Measurements from ENCODE around the gene SIRPB2.

DNA sequence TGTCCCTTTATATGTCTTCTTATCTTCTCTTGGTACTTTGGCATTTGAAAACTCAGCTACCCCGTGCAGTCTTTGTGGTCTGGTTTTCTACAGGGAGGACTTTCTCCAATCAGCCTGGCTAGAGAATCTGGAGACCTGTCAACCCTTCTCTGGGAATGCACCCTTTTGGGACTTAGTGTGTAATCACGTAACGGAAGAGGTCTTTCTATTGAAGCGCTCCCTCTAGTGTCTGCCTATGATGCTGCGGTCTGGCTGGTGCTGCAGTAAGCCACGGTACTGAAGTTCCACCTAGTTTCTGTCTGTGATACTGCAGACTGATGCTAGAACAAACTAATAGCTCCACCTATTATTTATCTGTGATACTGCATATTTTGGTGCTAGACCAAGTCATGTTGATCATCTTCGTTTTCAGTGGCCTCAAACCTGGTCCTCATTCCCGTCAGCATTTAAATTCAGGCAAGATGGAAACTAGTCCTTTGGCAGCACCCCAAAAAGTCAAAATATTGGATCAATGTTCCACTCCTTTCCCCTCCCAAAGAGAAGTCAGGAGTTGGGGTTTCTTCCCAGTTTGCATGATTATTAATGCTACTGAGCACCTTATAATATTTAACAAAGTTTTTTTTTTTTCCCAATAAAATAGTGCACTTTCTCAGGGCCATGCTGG is 12.5 kb upstream of the SIRPB2 start:
- no peak for TF ChIP-seq POLR2AphosphoS5 (IDR thresholded peaks at IDR 0.05; ENCODE audit: borderline replicate concordance, low read depth, low read length)
- TF ChIP-seq EZH2 (IDR thresholded peaks at IDR 0.05) = no peak
